ENCODE results near the gene TMEM42.

Gene TMEM42

GRCh38 chr3:44875596-44875995 is 13.9 kb downstream of the TMEM42 start:
- no peak for DNase-seq

GRCh38 chr3:44877333-44877732 is 15.6 kb downstream of the TMEM42 start:
- no peak for DNase-seq

- no peak for DNase-seq
These were observed 18.6 kb downstream of the TMEM42 start for GRCh38 chr3:44880284-44880683.

GRCh38 chr3:44883213-44883955 is 21.7 kb downstream of the TMEM42 start:
- DNase-seq = no peak

GRCh38 chr3:44883999-44884431 is 22.3 kb downstream of the TMEM42 start:
- DNase-seq = no peak

- no peak for DNase-seq
These were observed 23.9 kb downstream of the TMEM42 start for GRCh38 chr3:44885618-44886017.

- no peak for DNase-seq
These were observed 24.8 kb downstream of the TMEM42 start for GRCh38 chr3:44886561-44886960.

GRCh38 chr3:44887101-44887500 is 25.4 kb downstream of the TMEM42 start:
- DNase-seq = no peak

- DNase-seq = no peak
These were observed 28.5 kb downstream of the TMEM42 start for GRCh38 chr3:44890258-44890657.

GRCh38 chr3:44890852-44891251 is 29.1 kb downstream of the TMEM42 start:
- DNase-seq = no peak

- DNase-seq = no peak
These were observed 31.0 kb downstream of the TMEM42 start for GRCh38 chr3:44892689-44893088.

- DNase-seq = no peak
These were observed 31.4 kb downstream of the TMEM42 start for GRCh38 chr3:44893097-44893496.

- DNase-seq = no peak
These were observed 32.8 kb downstream of the TMEM42 start for GRCh38 chr3:44894485-44894884.

- DNase-seq = no peak
These were observed 34.7 kb downstream of the TMEM42 start for GRCh38 chr3:44896440-44896839.

- no peak for DNase-seq
These were observed 38.1 kb downstream of the TMEM42 start for GRCh38 chr3:44899683-44900367.

GRCh38 chr3:44902628-44903027 is 40.9 kb downstream of the TMEM42 start:
- DNase-seq = no peak

GRCh38 chr3:44903314-44903713 is 41.6 kb downstream of the TMEM42 start:
- no peak for DNase-seq

- no peak for DNase-seq
These were observed 42.0 kb downstream of the TMEM42 start for GRCh38 chr3:44903751-44904150.

- DNase-seq = no peak
These were observed 43.9 kb downstream of the TMEM42 start for GRCh38 chr3:44905446-44906157.

GRCh38 chr3:44906997-44907396 is 45.3 kb downstream of the TMEM42 start:
- DNase-seq = no peak

- no peak for DNase-seq
These were observed 45.9 kb downstream of the TMEM42 start for GRCh38 chr3:44907612-44908011.

- DNase-seq = no peak
These were observed 47.4 kb downstream of the TMEM42 start for GRCh38 chr3:44909063-44909462.

GRCh38 chr3:44910693-44911092 is 49.0 kb downstream of the TMEM42 start:
- no peak for DNase-seq
